Progenitor cell of endocrine pancreas (in vitro differentiated cells): ENCODE measurements around the gene POU6F2. TPM values are rescaled to one million over a fixed set of nuclear protein-coding genes. Genes with fewer than 3 reads are reported as not detected.

Experiments
- DNase-seq: peaks from one replicate; pipeline ENCODE4 v3.0.0; 2021; ENCODE audit warnings: low spot score; ENCODE audit not compliant: unreplicated experiment
- H3K27ac Mint-ChIP-seq: 2 replicates; pipeline ENCODE4 v1.8.0; 2021; ENCODE audit warnings: mild to moderate bottlenecking, moderate library complexity, mixed read lengths
- H3K27me3 Mint-ChIP-seq: 2 replicates; pipeline ENCODE4 v1.8.0; 2021; ENCODE audit warnings: mixed read lengths
- H3K36me3 Mint-ChIP-seq: 2 replicates; pipeline ENCODE4 v1.8.0; 2022; ENCODE audit warnings: mixed read lengths; ENCODE audit not compliant: insufficient read depth
- H3K4me1 Mint-ChIP-seq: 2 replicates; pipeline ENCODE4 v1.8.0; 2021; ENCODE audit warnings: low read depth, mixed read lengths
- H3K4me3 Mint-ChIP-seq: 2 replicates; pipeline ENCODE4 v1.8.0; 2021; ENCODE audit warnings: low read depth, mild to moderate bottlenecking, moderate library complexity, mixed read lengths
- H3K9me3 Mint-ChIP-seq: 2 replicates; pipeline ENCODE4 v1.8.0; 2021; ENCODE audit warnings: low read depth, mixed read lengths
- CTCF ChIP-seq: fragments of 200-600 bp; sonication (generic); IDR thresholded peaks from one replicate; pipeline ENCODE4 v1.5.0; 2021; ENCODE audit warnings: antibody characterized with exemption, mild to moderate bottlenecking; ENCODE audit not compliant: unreplicated experiment
- total RNA-seq: library from RNA; stranded (reverse); gene quantifications from 2 replicates; pipeline ENCODE4 v1.2.1, GENCODE V29; 2021

POU6F2 gene
- total RNA-seq, 1 donor from 2014 or later, result 5.6 TPM

DNA sequence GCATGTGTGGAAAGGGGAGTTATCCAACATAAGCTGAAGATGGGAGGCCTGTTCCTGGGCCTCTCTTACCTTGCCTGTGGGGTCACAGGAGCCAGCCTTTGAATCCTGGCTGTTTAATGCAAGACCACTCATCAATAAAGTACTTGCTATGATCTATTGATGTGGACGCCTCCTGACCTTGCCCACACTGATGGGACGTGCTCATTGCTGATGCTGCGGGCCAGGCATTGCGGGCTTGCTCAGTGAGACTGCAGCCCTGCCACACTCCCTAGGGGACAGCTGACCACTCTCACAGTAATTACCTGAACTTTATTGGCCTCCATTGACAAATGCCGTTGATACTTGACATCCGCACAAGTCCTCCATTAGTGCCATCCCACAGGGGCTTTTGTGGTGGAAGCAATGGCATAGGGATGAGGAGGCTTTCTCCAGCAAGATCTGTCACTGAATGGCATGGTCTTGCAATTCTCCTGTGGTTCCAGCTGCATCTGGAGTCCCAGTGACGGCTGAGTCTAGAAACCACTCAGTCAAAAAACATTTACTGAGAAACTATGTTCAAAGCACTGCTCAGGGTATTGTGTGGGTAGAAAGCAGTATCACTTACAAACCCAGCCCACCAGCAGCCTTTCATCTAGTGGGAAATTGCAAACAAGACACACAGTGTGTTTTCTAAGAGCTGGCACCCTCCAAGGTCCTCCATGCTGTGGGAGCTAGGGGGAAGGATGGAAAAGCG, 453.4 kb downstream of the POU6F2 start:
- Mint-ChIP-seq H3K4me1 (no peaks in the 10 kb centered on the region), H3K36me3 (no peaks in the 10 kb centered on the region), H3K4me3 (no peak overlapping the region), H3K9me3 (peaks cover 6% of the 10 kb centered on the region), H3K27ac (no peak overlapping the region), H3K27me3 (no peaks in the 10 kb centered on the region)
- DNase-seq, result no peak
- no peak for TF ChIP-seq CTCF

- no peaks in the 10 kb centered on the region for H3K27me3 Mint-ChIP-seq
- H3K27ac Mint-ChIP-seq, result no peak overlapping the region
- H3K9me3 Mint-ChIP-seq, result peaks cover 8% of the 10 kb centered on the region
- no peaks in the 10 kb centered on the region for H3K36me3 Mint-ChIP-seq
- H3K4me3 Mint-ChIP-seq, result no peak overlapping the region
- no peaks in the 10 kb centered on the region for H3K4me1 Mint-ChIP-seq
- no peak for DNase-seq
- TF ChIP-seq CTCF, result no peak
These were observed 454.7 kb downstream of the POU6F2 start for GRCh38 chr7:39432368-39432767.

DNA sequence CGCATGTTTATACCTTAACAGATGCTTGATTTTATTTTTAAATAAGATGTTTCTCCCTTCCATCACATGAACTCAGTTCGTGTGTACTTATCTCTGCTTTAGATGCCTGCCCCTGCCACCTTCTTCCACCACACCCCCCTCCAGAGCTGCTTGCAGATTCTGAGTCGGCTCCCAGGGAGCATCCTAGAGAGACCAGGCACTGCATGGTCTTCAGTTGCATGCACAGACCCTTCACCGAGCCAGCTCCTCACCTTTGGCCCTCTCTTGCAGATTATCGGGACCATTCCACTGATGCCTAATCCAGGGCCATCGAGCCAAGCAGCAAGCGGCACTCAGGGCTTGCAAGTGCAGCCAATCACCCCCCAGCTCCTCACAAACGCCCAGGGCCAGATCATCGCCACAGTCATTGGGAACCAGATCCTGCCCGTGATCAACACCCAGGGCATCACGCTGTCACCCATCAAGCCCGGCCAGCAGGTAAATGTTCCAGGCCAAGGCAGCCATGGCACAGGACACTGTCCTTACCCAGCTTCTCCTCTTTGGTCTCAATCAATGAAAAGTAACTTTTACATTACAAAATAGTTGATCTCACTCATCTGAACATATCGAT, 455.2 kb downstream of the POU6F2 start:
- no peak for DNase-seq
- Mint-ChIP-seq H3K36me3 (no peaks in the 10 kb centered on the region), H3K9me3 (peaks cover 8% of the 10 kb centered on the region), H3K27ac (no peak overlapping the region), H3K4me1 (no peaks in the 10 kb centered on the region), H3K4me3 (no peak overlapping the region), H3K27me3 (no peaks in the 10 kb centered on the region)
- no peak for TF ChIP-seq CTCF

- peaks cover 8% of the 10 kb centered on the region for H3K9me3 Mint-ChIP-seq
- no peaks in the 10 kb centered on the region for H3K36me3 Mint-ChIP-seq
- no peaks in the 10 kb centered on the region for H3K4me1 Mint-ChIP-seq
These were observed 455.8 kb downstream of the POU6F2 start for GRCh38 chr7:39433550-39433949.

DNA sequence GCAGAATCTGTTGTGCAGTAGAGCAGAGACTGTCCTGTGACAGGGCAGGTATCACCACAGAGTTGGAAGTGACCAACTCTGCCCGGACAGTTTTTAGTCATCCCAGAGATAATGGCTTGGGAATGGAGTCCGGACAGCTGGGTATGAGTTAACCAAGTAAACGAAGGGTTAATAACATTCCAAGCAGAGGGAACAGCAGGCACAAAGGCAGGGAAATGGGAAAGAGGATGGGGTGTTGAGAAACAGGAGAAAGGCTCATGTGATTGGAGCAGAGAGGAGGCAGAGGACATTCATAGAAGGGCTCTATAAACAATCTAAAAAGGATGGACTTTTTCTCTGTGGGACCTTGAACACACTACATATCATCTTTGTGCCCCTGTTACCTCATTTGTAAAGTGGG, 456.3 kb downstream of the POU6F2 start:
- Mint-ChIP-seq H3K4me3 (no peak overlapping the region), H3K4me1 (no peaks in the 10 kb centered on the region), H3K27me3 (no peaks in the 10 kb centered on the region), H3K27ac (no peak overlapping the region), H3K36me3 (no peaks in the 10 kb centered on the region), H3K9me3 (peaks cover 8% of the 10 kb centered on the region)
- no peak for DNase-seq
- TF ChIP-seq CTCF, result no peak

More at GRCh38 chr7:39433550-39433949, 455.8 kb downstream of the POU6F2 start:
- DNase-seq, result no peak
- no peak for TF ChIP-seq CTCF
- no peaks in the 10 kb centered on the region for H3K27me3 Mint-ChIP-seq
- H3K4me3 Mint-ChIP-seq, result no peak overlapping the region
- no peak overlapping the region for H3K27ac Mint-ChIP-seq
